WTC11 (cell line): ENCODE data around the gene MYCBP2. TPM values are rescaled to one million over a fixed set of nuclear protein-coding genes. Genes with fewer than 3 reads are reported as not detected.

Experiments
- ATAC-seq: fragments of 200-7000 bp; cut with Tn5 transposase; 2 replicates; pipeline ENCODE4 v1.10.0; 2021; ENCODE audit warnings: mild to moderate bottlenecking, moderate library complexity
- CTCF ChIA-PET: fragments of 300-600 bp; sonication (Branson Sonifier 250); formaldehyde crosslinking; loops from one replicate; lab custom pipeline; 2021; ENCODE audit warnings: antibody characterized with exemption; lab: Charles Lee
- POLR2A ChIA-PET: fragments of 350-600 bp; sonication (Branson Sonifier 250); formaldehyde crosslinking; loops from one replicate; lab custom pipeline; 2021; ENCODE audit warnings: antibody characterized with exemption; lab: Charles Lee
- DNase-seq: peaks from one replicate; pipeline ENCODE4 v3.0.0; 2021; ENCODE audit warnings: low spot score
- H3K27ac Mint-ChIP-seq: 2 replicates; pipeline ENCODE4 v1.8.0; 2021; ENCODE audit warnings: mixed read lengths
- H3K27me3 Mint-ChIP-seq: 2 replicates; pipeline ENCODE4 v1.8.0; 2021; ENCODE audit warnings: low read depth, mild to moderate bottlenecking, moderate library complexity, mixed read lengths
- H3K36me3 Mint-ChIP-seq: 2 replicates; pipeline ENCODE4 v1.8.0; 2021; ENCODE audit warnings: mixed read lengths
- H3K4me1 Mint-ChIP-seq: 2 replicates; pipeline ENCODE4 v1.8.0; 2022; ENCODE audit warnings: mixed read lengths
- H3K4me3 Mint-ChIP-seq: 2 replicates; pipeline ENCODE4 v1.8.0; 2021; ENCODE audit warnings: mild to moderate bottlenecking, moderate library complexity, mixed read lengths
- H3K9me3 Mint-ChIP-seq: 2 replicates; pipeline ENCODE4 v1.8.0; 2021; ENCODE audit warnings: mixed read lengths
- ATF1 ChIP-seq: sonication (generic); formaldehyde crosslinking; IDR thresholded peaks from 2 replicates; pipeline ENCODE4 v1.8.1; 2023; ENCODE audit warnings: mild to moderate bottlenecking, moderate library complexity, missing genetic modification reagents
- CBFB ChIP-seq: sonication (generic); formaldehyde crosslinking; IDR thresholded peaks from 2 replicates; pipeline ENCODE4 v1.8.1; 2022; ENCODE audit warnings: mild to moderate bottlenecking, low read depth, missing genetic modification reagents
- FOXP1 ChIP-seq: sonication (generic); formaldehyde crosslinking; IDR thresholded peaks from 2 replicates; pipeline ENCODE4 v1.8.0; 2022; ENCODE audit warnings: missing genetic modification reagents, mild to moderate bottlenecking, moderate library complexity, borderline replicate concordance
- GABPB1 ChIP-seq: sonication (generic); formaldehyde crosslinking; IDR thresholded peaks from 2 replicates; pipeline ENCODE4 v1.8.1; 2023; ENCODE audit warnings: mild to moderate bottlenecking, missing genetic modification reagents
- IRF2 ChIP-seq: sonication (generic); formaldehyde crosslinking; IDR thresholded peaks from 2 replicates; pipeline ENCODE4 v1.8.0; 2022; ENCODE audit warnings: low read depth, missing genetic modification reagents, borderline replicate concordance
- JUN ChIP-seq: sonication (generic); formaldehyde crosslinking; IDR thresholded peaks from 2 replicates; pipeline ENCODE4 v1.8.0; 2023; ENCODE audit warnings: mild to moderate bottlenecking, missing genetic modification reagents
- KAT7 ChIP-seq: sonication (generic); formaldehyde crosslinking; IDR thresholded peaks from 2 replicates; pipeline ENCODE4 v1.8.1; 2023; ENCODE audit warnings: missing genetic modification reagents, mild to moderate bottlenecking, borderline replicate concordance
- NFE2L1 ChIP-seq: sonication (generic); formaldehyde crosslinking; IDR thresholded peaks from 2 replicates; pipeline ENCODE4 v1.8.1; 2023; ENCODE audit warnings: missing genetic modification reagents
- NR2C2 ChIP-seq: sonication (generic); formaldehyde crosslinking; IDR thresholded peaks from 2 replicates; pipeline ENCODE4 v1.8.0; 2022; ENCODE audit warnings: mild to moderate bottlenecking, missing genetic modification reagents
- RORB ChIP-seq: fragments of 250-450 bp; sonication (Bioruptor Pico); IDR thresholded peaks from 2 replicates; pipeline ENCODE4 v1.9.0; 2021; ENCODE audit warnings: mild to moderate bottlenecking
- TCF7 ChIP-seq: sonication (generic); formaldehyde crosslinking; IDR thresholded peaks from 2 replicates; pipeline ENCODE4 v1.8.0; 2022; ENCODE audit warnings: mild to moderate bottlenecking, low read depth, missing genetic modification reagents, moderate library complexity
- ZNF121 ChIP-seq: sonication (generic); formaldehyde crosslinking; IDR thresholded peaks from 2 replicates; pipeline ENCODE4 v1.8.0; 2023; ENCODE audit warnings: missing genetic modification reagents
- ZNF138 ChIP-seq: sonication (generic); formaldehyde crosslinking; conservative IDR thresholded peaks from 2 replicates; pipeline ENCODE4 v1.8.1; 2022; ENCODE audit warnings: mild to moderate bottlenecking, moderate library complexity, missing genetic modification reagents
- total RNA-seq: library from RNA; stranded (reverse); gene quantifications from 3 replicates; pipeline ENCODE4 v1.2.3, GENCODE V29; 2021
- TF ChIP-seq, protein P1 (sequence below): sonication (generic); formaldehyde crosslinking; conservative IDR thresholded peaks from 2 replicates; pipeline ENCODE4 v1.8.1; 2023; ENCODE audit warnings: mild to moderate bottlenecking, low read depth, missing genetic modification reagents, moderate library complexity
- TF ChIP-seq, protein P2 (sequence below): sonication (generic); formaldehyde crosslinking; IDR thresholded peaks from 2 replicates; pipeline ENCODE4 v1.8.1; 2023; ENCODE audit warnings: mild to moderate bottlenecking, missing genetic modification reagents, moderate library complexity
- TF ChIP-seq, protein P3 (sequence below): sonication (generic); formaldehyde crosslinking; IDR thresholded peaks from 2 replicates; pipeline ENCODE4 v1.8.0; 2022; ENCODE audit warnings: mild to moderate bottlenecking, missing genetic modification reagents
- TF ChIP-seq, protein P4 (sequence below): fragments of 250-450 bp; sonication (Bioruptor Pico); IDR thresholded peaks from 2 replicates; pipeline ENCODE4 v1.9.0; 2021; ENCODE audit warnings: mild to moderate bottlenecking, borderline replicate concordance
- TF ChIP-seq, protein P5 (sequence below): sonication (generic); formaldehyde crosslinking; IDR thresholded peaks from 2 replicates; pipeline ENCODE4 v1.8.1; 2022; ENCODE audit warnings: missing genetic modification reagents, borderline replicate concordance
- TF ChIP-seq, protein P6 (sequence below): sonication (generic); formaldehyde crosslinking; IDR thresholded peaks from 2 replicates; pipeline ENCODE4 v1.8.1; 2022; ENCODE audit warnings: low read depth, missing genetic modification reagents, borderline replicate concordance

The MYCBP2 gene
- total RNA-seq, 1 experiment from 2014 or later, result 54.3 TPM

DNA sequence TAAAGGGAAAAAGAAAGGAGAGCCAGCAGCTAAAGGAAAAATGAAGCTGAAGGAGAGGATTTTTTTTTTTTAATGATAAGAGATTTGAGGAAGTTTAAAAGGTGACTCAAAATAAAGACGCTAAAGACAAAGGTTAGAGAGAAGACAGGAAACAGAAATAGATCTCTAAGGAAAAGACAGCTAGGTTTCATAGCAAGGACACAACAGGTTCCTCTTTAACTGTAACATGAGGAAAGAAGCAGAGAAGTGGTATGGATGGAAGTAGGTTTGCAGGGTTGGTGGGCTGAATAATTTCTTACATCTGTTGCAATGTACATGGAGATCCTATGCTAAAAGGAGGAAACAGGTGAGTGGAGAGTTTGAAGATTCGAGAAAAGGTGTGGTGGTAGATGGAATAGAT lies 107.5 kb downstream of the MYCBP2 start (continued):
- TF ChIP-seq, protein P1, sequence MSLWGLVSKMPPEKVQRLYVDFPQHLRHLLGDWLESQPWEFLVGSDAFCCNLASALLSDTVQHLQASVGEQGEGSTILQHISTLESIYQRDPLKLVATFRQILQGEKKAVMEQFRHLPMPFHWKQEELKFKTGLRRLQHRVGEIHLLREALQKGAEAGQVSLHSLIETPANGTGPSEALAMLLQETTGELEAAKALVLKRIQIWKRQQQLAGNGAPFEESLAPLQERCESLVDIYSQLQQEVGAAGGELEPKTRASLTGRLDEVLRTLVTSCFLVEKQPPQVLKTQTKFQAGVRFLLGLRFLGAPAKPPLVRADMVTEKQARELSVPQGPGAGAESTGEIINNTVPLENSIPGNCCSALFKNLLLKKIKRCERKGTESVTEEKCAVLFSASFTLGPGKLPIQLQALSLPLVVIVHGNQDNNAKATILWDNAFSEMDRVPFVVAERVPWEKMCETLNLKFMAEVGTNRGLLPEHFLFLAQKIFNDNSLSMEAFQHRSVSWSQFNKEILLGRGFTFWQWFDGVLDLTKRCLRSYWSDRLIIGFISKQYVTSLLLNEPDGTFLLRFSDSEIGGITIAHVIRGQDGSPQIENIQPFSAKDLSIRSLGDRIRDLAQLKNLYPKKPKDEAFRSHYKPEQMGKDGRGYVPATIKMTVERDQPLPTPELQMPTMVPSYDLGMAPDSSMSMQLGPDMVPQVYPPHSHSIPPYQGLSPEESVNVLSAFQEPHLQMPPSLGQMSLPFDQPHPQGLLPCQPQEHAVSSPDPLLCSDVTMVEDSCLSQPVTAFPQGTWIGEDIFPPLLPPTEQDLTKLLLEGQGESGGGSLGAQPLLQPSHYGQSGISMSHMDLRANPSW (CRISPR knock-in tag), result no peak

DNA sequence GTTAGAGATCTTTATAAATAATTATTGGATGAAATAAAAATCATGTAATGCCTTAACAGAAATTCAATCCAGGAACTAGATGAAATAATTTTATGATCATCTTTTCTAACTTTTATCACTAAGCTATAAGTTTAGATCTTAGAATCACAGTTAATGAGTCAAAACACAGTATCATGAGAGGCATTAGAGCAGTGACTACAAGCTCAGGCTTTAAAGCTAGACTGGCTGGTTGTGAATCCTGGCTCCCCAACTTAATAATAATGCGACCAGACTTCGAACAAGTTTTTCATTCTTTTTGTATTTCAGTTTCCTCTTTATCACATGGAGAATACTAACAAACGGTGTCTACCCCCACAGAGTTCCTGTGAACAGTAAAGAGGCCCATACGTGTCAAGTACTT lies 108.6 kb downstream of the MYCBP2 start:
- Mint-ChIP-seq H3K27ac (no peak overlapping the region), H3K4me1 (no peaks in the 10 kb centered on the region), H3K27me3 (no peaks in the 10 kb centered on the region), H3K9me3 (no peaks in the 10 kb centered on the region), H3K4me3 (no peak overlapping the region), H3K36me3 (peaks cover 24% of the 10 kb centered on the region)
- CTCF ChIA-PET, result no interaction called here
- no peak for DNase-seq
- ATAC-seq, result no peak
- POLR2A ChIA-PET, result no interaction called here
- TF ChIP-seq ATF1 (CRISPR knock-in tag) (no peak), FOXP1 (CRISPR knock-in tag) (no peak), NFE2L1 (CRISPR knock-in tag) (no peak), NR2C2 (no peak), GABPB1 (no peak), JUN (CRISPR knock-in tag) (no peak), CBFB (CRISPR knock-in tag) (no peak)
- TF ChIP-seq, protein P2, sequence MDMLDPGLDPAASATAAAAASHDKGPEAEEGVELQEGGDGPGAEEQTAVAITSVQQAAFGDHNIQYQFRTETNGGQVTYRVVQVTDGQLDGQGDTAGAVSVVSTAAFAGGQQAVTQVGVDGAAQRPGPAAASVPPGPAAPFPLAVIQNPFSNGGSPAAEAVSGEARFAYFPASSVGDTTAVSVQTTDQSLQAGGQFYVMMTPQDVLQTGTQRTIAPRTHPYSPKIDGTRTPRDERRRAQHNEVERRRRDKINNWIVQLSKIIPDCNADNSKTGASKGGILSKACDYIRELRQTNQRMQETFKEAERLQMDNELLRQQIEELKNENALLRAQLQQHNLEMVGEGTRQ, result no peak
- TF ChIP-seq, protein P3, sequence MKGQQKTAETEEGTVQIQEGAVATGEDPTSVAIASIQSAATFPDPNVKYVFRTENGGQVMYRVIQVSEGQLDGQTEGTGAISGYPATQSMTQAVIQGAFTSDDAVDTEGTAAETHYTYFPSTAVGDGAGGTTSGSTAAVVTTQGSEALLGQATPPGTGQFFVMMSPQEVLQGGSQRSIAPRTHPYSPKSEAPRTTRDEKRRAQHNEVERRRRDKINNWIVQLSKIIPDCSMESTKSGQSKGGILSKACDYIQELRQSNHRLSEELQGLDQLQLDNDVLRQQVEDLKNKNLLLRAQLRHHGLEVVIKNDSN (CRISPR knock-in tag), result no peak
- TF ChIP-seq, protein P4, sequence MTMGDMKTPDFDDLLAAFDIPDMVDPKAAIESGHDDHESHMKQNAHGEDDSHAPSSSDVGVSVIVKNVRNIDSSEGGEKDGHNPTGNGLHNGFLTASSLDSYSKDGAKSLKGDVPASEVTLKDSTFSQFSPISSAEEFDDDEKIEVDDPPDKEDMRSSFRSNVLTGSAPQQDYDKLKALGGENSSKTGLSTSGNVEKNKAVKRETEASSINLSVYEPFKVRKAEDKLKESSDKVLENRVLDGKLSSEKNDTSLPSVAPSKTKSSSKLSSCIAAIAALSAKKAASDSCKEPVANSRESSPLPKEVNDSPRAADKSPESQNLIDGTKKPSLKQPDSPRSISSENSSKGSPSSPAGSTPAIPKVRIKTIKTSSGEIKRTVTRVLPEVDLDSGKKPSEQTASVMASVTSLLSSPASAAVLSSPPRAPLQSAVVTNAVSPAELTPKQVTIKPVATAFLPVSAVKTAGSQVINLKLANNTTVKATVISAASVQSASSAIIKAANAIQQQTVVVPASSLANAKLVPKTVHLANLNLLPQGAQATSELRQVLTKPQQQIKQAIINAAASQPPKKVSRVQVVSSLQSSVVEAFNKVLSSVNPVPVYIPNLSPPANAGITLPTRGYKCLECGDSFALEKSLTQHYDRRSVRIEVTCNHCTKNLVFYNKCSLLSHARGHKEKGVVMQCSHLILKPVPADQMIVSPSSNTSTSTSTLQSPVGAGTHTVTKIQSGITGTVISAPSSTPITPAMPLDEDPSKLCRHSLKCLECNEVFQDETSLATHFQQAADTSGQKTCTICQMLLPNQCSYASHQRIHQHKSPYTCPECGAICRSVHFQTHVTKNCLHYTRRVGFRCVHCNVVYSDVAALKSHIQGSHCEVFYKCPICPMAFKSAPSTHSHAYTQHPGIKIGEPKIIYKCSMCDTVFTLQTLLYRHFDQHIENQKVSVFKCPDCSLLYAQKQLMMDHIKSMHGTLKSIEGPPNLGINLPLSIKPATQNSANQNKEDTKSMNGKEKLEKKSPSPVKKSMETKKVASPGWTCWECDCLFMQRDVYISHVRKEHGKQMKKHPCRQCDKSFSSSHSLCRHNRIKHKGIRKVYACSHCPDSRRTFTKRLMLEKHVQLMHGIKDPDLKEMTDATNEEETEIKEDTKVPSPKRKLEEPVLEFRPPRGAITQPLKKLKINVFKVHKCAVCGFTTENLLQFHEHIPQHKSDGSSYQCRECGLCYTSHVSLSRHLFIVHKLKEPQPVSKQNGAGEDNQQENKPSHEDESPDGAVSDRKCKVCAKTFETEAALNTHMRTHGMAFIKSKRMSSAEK (CRISPR knock-in tag), result no peak

DNA sequence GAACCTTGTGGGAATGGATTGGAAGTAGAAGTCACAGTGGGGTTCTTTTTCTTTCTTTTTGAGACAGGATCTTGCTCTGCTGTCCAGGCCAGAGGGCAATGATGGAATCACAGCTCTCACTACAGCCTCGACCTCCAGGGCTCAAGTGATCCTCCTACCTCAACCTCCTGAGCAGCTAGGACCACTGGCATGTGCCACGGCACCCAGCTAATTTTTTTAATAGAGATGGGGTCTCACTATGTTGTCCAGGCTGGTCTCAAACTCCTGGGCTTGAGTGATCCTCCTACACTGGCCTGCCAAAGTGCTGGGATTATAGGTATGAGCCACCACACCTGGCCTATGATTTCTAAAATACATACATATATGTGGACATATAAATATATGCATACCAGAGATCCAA lies 111.4 kb downstream of the MYCBP2 start:
- no peaks in the 10 kb centered on the region for H3K27me3 Mint-ChIP-seq
- CTCF ChIA-PET, result no interaction called here
- no peak overlapping the region for H3K27ac Mint-ChIP-seq
- H3K4me3 Mint-ChIP-seq, result no peak overlapping the region
- ATAC-seq, result no peak
- H3K4me1 Mint-ChIP-seq, result no peaks in the 10 kb centered on the region
- H3K9me3 Mint-ChIP-seq, result no peaks in the 10 kb centered on the region
- no peak for DNase-seq
- POLR2A ChIA-PET, result no interaction called here
- H3K36me3 Mint-ChIP-seq, result peaks cover 30% of the 10 kb centered on the region
- TF ChIP-seq TCF7, result no peak
- TF ChIP-seq, protein P5, sequence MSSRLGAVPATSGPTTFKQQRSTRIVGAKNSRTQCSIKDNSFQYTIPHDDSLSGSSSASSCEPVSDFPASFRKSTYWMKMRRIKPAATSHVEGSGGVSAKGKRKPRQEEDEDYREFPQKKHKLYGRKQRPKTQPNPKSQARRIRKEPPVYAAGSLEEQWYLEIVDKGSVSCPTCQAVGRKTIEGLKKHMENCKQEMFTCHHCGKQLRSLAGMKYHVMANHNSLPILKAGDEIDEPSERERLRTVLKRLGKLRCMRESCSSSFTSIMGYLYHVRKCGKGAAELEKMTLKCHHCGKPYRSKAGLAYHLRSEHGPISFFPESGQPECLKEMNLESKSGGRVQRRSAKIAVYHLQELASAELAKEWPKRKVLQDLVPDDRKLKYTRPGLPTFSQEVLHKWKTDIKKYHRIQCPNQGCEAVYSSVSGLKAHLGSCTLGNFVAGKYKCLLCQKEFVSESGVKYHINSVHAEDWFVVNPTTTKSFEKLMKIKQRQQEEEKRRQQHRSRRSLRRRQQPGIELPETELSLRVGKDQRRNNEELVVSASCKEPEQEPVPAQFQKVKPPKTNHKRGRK, result no peak
- TF ChIP-seq ZNF121, result peak; percentile 58; the same call in 1 of the 2 replicates
- no peak for TF ChIP-seq ZNF138 (CRISPR knock-in tag)
- no peak for TF ChIP-seq RORB (CRISPR knock-in tag)
- TF ChIP-seq, protein P6, sequence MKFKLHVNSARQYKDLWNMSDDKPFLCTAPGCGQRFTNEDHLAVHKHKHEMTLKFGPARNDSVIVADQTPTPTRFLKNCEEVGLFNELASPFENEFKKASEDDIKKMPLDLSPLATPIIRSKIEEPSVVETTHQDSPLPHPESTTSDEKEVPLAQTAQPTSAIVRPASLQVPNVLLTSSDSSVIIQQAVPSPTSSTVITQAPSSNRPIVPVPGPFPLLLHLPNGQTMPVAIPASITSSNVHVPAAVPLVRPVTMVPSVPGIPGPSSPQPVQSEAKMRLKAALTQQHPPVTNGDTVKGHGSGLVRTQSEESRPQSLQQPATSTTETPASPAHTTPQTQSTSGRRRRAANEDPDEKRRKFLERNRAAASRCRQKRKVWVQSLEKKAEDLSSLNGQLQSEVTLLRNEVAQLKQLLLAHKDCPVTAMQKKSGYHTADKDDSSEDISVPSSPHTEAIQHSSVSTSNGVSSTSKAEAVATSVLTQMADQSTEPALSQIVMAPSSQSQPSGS (CRISPR knock-in tag), result no peak
- no peak for TF ChIP-seq KAT7 (CRISPR knock-in tag)
- no peak for TF ChIP-seq IRF2 (CRISPR knock-in tag)
